IPS-15b (cell line): ENCODE results near the gene WDFY1.

Experiments
- H3K27me3 ChIP-seq: one replicate; pipeline ENCODE4 v1.6.1; 2013; ENCODE audit warnings: low read length; ENCODE audit not compliant: control insufficient read depth, insufficient read depth
- H3K36me3 ChIP-seq: one replicate; pipeline ENCODE4 v1.6.1; 2013; ENCODE audit warnings: low read length; ENCODE audit not compliant: control insufficient read depth, insufficient read depth
- H3K4me1 ChIP-seq: one replicate; pipeline ENCODE4 v1.6.1; 2013; ENCODE audit warnings: mild to moderate bottlenecking, low read length; ENCODE audit not compliant: control insufficient read depth, insufficient read depth
- H3K4me3 ChIP-seq: one replicate; pipeline ENCODE4 v1.5.1; 2013; ENCODE audit warnings: low read depth, low read length
- H3K9ac ChIP-seq: one replicate; pipeline ENCODE4 v1.6.1; 2013; ENCODE audit warnings: low read depth, mild to moderate bottlenecking, low read length
- H3K9me3 ChIP-seq: one replicate; pipeline ENCODE4 v1.6.1; 2013; ENCODE audit warnings: mild to moderate bottlenecking, low read length; ENCODE audit not compliant: control insufficient read depth, insufficient read depth

WDFY1 gene

GRCh38 chr2:223901311-223901710 is 43.8 kb downstream of the WDFY1 start:
- Histone ChIP-seq H3K9ac (no peak overlapping the region), H3K36me3 (peaks cover 10% of the 10 kb centered on the region), H3K27me3 (no peaks in the 10 kb centered on the region), H3K4me1 (no peaks in the 10 kb centered on the region), H3K9me3 (no peaks in the 10 kb centered on the region), H3K4me3 (no peak overlapping the region)

GRCh38 chr2:223900531-223900930 is 44.6 kb downstream of the WDFY1 start:
- no peaks in the 10 kb centered on the region for H3K9me3 ChIP-seq
- no peak overlapping the region for H3K9ac ChIP-seq
- no peaks in the 10 kb centered on the region for H3K4me1 ChIP-seq
- H3K27me3 ChIP-seq: no peaks in the 10 kb centered on the region
- peaks cover 8% of the 10 kb centered on the region for H3K36me3 ChIP-seq
- no peak overlapping the region for H3K4me3 ChIP-seq

DNA sequence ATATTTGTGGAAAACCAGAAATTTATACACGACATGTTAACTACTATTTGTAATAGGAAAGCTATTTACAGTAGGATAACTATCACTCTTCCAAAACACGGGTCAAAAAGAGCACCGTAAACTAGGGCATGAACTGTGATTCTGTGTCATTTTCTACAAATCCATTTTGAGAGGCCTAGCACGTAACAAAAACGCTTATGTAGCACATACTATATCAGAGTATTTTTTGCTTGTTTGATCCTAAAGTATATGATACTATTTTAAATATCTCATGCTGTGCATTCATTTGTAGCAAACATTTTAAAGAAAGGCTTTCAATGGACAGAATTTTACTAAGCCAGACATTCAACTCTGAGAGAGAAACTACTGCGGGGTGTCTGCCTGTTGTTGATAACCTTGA is 45.1 kb downstream of the WDFY1 start:
- H3K9ac ChIP-seq: no peak overlapping the region
- no peaks in the 10 kb centered on the region for H3K4me1 ChIP-seq
- no peaks in the 10 kb centered on the region for H3K27me3 ChIP-seq
- peaks cover 6% of the 10 kb centered on the region for H3K36me3 ChIP-seq
- H3K9me3 ChIP-seq: no peaks in the 10 kb centered on the region
- no peak overlapping the region for H3K4me3 ChIP-seq

DNA sequence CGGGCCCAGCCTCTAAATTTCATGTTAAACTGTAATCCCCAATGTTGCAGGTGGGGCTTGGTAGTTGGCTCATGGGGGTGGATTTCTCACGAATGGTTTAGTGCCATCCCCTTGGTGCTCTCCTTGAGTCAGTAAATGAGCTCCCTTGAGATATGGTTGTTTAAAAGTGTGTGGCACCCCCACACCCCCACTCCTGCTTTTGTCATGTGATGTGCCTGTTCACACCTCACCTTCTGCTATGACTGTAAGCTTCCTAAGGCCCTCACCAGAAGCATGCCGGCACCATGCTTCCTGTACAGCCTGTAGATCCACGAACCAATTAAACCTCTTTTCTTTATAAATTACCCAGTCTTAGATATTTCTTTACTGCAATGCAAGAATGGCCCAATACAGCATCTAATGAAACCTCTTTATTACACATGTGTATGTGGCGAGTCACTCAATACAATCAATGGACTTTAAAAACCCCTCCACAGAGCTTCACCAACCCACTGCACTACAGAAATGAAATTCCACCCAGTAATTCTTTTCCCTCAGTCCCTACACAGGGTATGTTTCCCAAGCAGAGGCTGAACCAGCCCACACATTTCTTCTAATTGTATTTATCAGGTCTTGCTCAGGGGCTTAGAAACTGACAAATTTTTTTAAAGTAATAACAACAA is 47.3 kb downstream of the WDFY1 start:
- Histone ChIP-seq H3K9me3 (no peaks in the 10 kb centered on the region), H3K9ac (no peak overlapping the region), H3K4me3 (no peak overlapping the region), H3K36me3 (peaks cover 17% of the 10 kb centered on the region), H3K4me1 (no peaks in the 10 kb centered on the region), H3K27me3 (no peaks in the 10 kb centered on the region)

DNA sequence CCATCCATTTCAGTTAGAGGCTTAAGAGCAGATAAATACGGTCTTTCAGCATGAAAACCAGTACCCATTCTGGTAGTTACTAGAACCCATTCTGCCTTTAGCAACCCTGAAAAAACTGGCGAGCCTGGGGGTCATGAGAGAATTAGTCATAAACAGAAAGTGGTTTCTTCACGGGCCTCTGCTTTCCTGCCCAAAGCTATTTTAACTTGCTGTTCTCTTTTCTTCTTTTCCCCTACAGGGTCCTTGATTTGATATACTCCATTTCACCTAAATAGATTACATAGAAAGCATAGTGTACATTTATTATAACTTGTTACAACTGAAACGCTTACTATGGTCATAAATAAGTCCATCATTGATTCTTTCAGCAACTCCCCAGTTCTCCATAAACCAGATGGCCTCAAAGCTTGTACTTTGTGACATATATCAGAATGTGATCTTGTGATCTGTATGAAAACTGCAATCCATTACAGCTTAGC is 48.3 kb downstream of the WDFY1 start:
- H3K9me3 ChIP-seq: no peaks in the 10 kb centered on the region
- no peak overlapping the region for H3K9ac ChIP-seq
- peaks cover 17% of the 10 kb centered on the region for H3K36me3 ChIP-seq
- no peak overlapping the region for H3K4me3 ChIP-seq
- H3K4me1 ChIP-seq: no peaks in the 10 kb centered on the region
- H3K27me3 ChIP-seq: no peaks in the 10 kb centered on the region

DNA sequence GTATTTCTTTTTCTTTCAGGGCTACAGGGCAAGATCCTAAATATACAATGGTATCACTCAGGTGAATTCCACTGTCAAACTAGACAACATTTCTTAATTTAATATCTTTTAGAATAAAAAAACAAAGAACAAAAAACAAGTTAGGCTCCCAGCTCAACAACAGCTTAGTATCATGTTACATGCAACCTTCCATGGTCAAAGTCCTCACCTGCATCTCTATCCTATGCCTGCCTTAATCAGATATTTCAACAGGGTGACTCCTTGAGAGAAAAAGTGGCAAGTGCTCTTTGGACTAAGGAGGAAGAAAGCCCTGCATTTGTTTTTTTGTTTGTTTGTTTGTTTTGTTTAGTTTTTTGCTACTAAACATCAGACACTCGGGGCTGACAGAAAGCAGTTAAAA is 50.2 kb downstream of the WDFY1 start:
- Histone ChIP-seq H3K4me1 (no peaks in the 10 kb centered on the region), H3K9ac (no peak overlapping the region), H3K27me3 (no peaks in the 10 kb centered on the region), H3K9me3 (no peaks in the 10 kb centered on the region), H3K36me3 (peaks cover 18% of the 10 kb centered on the region), H3K4me3 (no peak overlapping the region)

DNA sequence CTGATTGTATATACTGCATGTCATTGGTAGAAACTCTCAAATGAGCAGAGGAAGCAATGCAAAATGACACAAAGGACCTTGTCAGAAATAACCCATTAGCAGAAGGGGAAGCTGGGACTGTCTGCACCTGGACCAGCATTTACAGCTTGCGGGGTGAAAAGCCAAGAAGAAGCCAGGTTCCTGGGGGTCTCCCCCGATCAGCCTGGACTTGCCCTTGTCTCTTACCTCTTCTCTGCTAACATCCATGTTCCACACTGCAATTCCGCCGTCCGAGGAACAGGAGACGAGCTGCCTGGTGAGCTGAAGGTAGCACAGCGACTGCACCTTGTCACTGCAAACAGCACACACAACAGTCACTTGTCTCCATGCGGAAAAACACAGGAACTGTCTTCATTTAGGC is 51.1 kb downstream of the WDFY1 start:
- no peak overlapping the region for H3K4me3 ChIP-seq

GRCh38 chr2:223890721-223891120 is 54.4 kb downstream of the WDFY1 start:
- no peak overlapping the region for H3K9ac ChIP-seq
- H3K36me3 ChIP-seq: peaks cover 15% of the 10 kb centered on the region
- H3K9me3 ChIP-seq: no peaks in the 10 kb centered on the region
- no peak overlapping the region for H3K4me3 ChIP-seq
- H3K27me3 ChIP-seq: no peaks in the 10 kb centered on the region
- H3K4me1 ChIP-seq: no peaks in the 10 kb centered on the region

More for the DNA sequence above, 51.1 kb downstream of the WDFY1 start:
- Histone ChIP-seq H3K4me1 (no peaks in the 10 kb centered on the region), H3K9ac (no peak overlapping the region), H3K9me3 (no peaks in the 10 kb centered on the region), H3K27me3 (no peaks in the 10 kb centered on the region), H3K36me3 (peaks cover 21% of the 10 kb centered on the region)

GRCh38 chr2:223889229-223889628 is 55.9 kb downstream of the WDFY1 start:
- Histone ChIP-seq H3K4me1 (no peaks in the 10 kb centered on the region), H3K36me3 (peaks cover 14% of the 10 kb centered on the region)

GRCh38 chr2:223888251-223888650 is 56.9 kb downstream of the WDFY1 start:
- peaks cover 7% of the 10 kb centered on the region for H3K36me3 ChIP-seq
- H3K4me1 ChIP-seq: no peaks in the 10 kb centered on the region
- H3K9ac ChIP-seq: no peak overlapping the region
- H3K27me3 ChIP-seq: no peaks in the 10 kb centered on the region
- no peaks in the 10 kb centered on the region for H3K9me3 ChIP-seq
- H3K4me3 ChIP-seq: no peak overlapping the region

More at GRCh38 chr2:223889229-223889628, 55.9 kb downstream of the WDFY1 start:
- H3K9ac ChIP-seq: no peak overlapping the region
- no peak overlapping the region for H3K4me3 ChIP-seq
- no peaks in the 10 kb centered on the region for H3K27me3 ChIP-seq
- H3K9me3 ChIP-seq: no peaks in the 10 kb centered on the region

GRCh38 chr2:223887127-223887526 is 58.0 kb downstream of the WDFY1 start:
- Histone ChIP-seq H3K27me3 (no peaks in the 10 kb centered on the region), H3K9ac (no peak overlapping the region), H3K4me1 (no peaks in the 10 kb centered on the region), H3K9me3 (no peaks in the 10 kb centered on the region), H3K4me3 (no peak overlapping the region), H3K36me3 (peaks cover 7% of the 10 kb centered on the region)

GRCh38 chr2:223886726-223887125 is 58.4 kb downstream of the WDFY1 start:
- H3K9me3 ChIP-seq: no peaks in the 10 kb centered on the region
- no peaks in the 10 kb centered on the region for H3K27me3 ChIP-seq
- H3K9ac ChIP-seq: no peak overlapping the region
- peaks cover 7% of the 10 kb centered on the region for H3K36me3 ChIP-seq
- H3K4me1 ChIP-seq: no peaks in the 10 kb centered on the region
- no peak overlapping the region for H3K4me3 ChIP-seq
